Prostate gland (tissue), 2 donors: ENCODE measurements around the gene CST4. TPM values are rescaled to one million over a fixed set of nuclear protein-coding genes. Genes with fewer than 3 reads are reported as not detected.

Source experiments
- DNase-seq: peaks from one replicate; pipeline ENCODE4 v3.0.0-alpha.2; 2019; ENCODE audit warnings: low spot score
- H3K27ac ChIP-seq, 2 donors: fragments of 200-600 bp; sonication (generic); 2 replicates each; pipeline ENCODE4 v1.5.1; 2017 to 2019
- H3K27me3 ChIP-seq: fragments of 200-600 bp; sonication (generic); replicated peaks from 2 replicates; pipeline ENCODE4 v1.5.1; 2019; ENCODE audit not compliant: insufficient read depth
- H3K36me3 ChIP-seq, 2 donors: fragments of 200-600 bp; sonication (generic); 1 replicate in 1 of 2; 2 replicates in 1 of 2; pipeline versions ENCODE4 v1.5.1 to v1.8.1; 2017 to 2019
- H3K4me1 ChIP-seq: fragments of 200-600 bp; sonication (generic); replicated peaks from 2 replicates; pipeline ENCODE4 v1.5.1; 2019
- H3K4me3 ChIP-seq, 2 donors: fragments of 200-600 bp; sonication (generic); 2 replicates each; pipeline ENCODE4 v1.5.1; 2017 to 2019
- H3K9me3 ChIP-seq: fragments of 200-600 bp; sonication (generic); 2 replicates; pipeline ENCODE4 v1.5.1; 2017
- POLR2A ChIP-seq: fragments of 450-650 bp; IDR thresholded peaks from one replicate; pipeline ENCODE4 v1.6.1; 2016; ENCODE audit warnings: antibody characterized with exemption, mild to moderate bottlenecking
- POLR2AphosphoS5 ChIP-seq: sonication (generic); formaldehyde crosslinking; IDR thresholded peaks from one replicate; pipeline ENCODE4 v1.6.1; 2017; ENCODE audit warnings: antibody characterized with exemption
- WGBS: methylation state at CpG from one replicate; pipeline ENCODE4 v1.1.5; 2018; 5-methylcytosine and 5-hydroxymethylcytosine counted together
- intact Hi-C: fragments of 100-400 bp; cut with DNase I; formaldehyde crosslinking; loops from one replicate; pipeline ENCODE4 v1.14.2; 2022
- total RNA-seq, 2 donors: library from RNA; depleted of rRNA; stranded (reverse); fragments of >200 nt; gene quantifications; one replicate each; pipeline ENCODE4 v1.1.0, GENCODE V29; 2016
- TF ChIP-seq, protein P1 (sequence below), 4 experiments: fragments of 200-600 bp in 2 of 4; fragments of 450-650 bp in 2 of 4; sonication (generic) in 2 of 4; IDR thresholded peaks; 1 replicate in 3 of 4; 2 replicates in 1 of 4; pipeline ENCODE4 v1.5.1; 2016 to 2019; ENCODE audit warnings: antibody characterized with exemption in 4 of 4, mild to moderate bottlenecking in 2 of 4, moderate library complexity in 2 of 4

The CST4 gene
- total RNA-seq, 2 donors from 2014 or later, result 7.9 TPM; not detected in 1

GRCh38 chr20:23684261-23684660, 4.6 kb downstream of the CST4 start:
- 90% methylated on average over 6 of the region's 6 CpGs for WGBS
- intact Hi-C loops, result no loop called here
- no peak for DNase-seq

DNA sequence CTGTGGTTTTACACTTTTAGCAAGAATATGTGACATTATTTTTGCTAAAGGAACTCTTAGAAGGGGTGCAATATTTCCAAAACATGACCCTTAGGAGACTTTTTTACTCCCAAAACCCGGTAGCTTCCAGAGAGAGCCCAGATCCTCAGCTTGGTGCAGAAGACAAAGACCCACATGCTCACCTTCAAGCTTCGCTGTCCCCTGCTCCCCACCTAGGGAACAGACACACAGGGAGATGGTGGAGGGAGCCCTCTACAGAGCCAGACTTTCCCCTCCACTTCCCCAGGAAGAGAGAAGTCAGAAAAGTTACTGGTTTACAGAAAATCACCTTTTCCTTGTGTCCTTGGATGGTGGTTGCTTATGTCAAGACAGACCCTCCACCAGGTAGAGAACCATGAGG, 5.0 kb downstream of the CST4 start:
- Histone ChIP-seq H3K4me1 (no peaks in the 10 kb centered on the region), H3K36me3 (no peaks in the 10 kb centered on the region), H3K9me3 (no peaks in the 10 kb centered on the region), H3K4me3 (no peak overlapping the region), H3K27ac (no peak overlapping the region), H3K27me3 (no peaks in the 10 kb centered on the region)
- 93% methylated on average over 2 of the region's 2 CpGs for WGBS
- DNase-seq, result no peak
- intact Hi-C loops, result no loop called here
- TF ChIP-seq POLR2AphosphoS5 (no peak), POLR2A (no peak)
- TF ChIP-seq, protein P1, sequence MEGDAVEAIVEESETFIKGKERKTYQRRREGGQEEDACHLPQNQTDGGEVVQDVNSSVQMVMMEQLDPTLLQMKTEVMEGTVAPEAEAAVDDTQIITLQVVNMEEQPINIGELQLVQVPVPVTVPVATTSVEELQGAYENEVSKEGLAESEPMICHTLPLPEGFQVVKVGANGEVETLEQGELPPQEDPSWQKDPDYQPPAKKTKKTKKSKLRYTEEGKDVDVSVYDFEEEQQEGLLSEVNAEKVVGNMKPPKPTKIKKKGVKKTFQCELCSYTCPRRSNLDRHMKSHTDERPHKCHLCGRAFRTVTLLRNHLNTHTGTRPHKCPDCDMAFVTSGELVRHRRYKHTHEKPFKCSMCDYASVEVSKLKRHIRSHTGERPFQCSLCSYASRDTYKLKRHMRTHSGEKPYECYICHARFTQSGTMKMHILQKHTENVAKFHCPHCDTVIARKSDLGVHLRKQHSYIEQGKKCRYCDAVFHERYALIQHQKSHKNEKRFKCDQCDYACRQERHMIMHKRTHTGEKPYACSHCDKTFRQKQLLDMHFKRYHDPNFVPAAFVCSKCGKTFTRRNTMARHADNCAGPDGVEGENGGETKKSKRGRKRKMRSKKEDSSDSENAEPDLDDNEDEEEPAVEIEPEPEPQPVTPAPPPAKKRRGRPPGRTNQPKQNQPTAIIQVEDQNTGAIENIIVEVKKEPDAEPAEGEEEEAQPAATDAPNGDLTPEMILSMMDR (IDR thresholded peaks at IDR 0.05), result no peak

More at GRCh38 chr20:23684261-23684660, 4.6 kb downstream of the CST4 start:
- Histone ChIP-seq H3K36me3 (no peaks in the 10 kb centered on the region), H3K4me3 (no peak overlapping the region), H3K9me3 (no peaks in the 10 kb centered on the region), H3K27ac (no peak overlapping the region), H3K27me3 (no peaks in the 10 kb centered on the region), H3K4me1 (no peaks in the 10 kb centered on the region)
- TF ChIP-seq POLR2AphosphoS5, result no peak
- TF ChIP-seq POLR2A, result no peak
- TF ChIP-seq, protein P1 (IDR thresholded peaks at IDR 0.05), result no peak

DNA sequence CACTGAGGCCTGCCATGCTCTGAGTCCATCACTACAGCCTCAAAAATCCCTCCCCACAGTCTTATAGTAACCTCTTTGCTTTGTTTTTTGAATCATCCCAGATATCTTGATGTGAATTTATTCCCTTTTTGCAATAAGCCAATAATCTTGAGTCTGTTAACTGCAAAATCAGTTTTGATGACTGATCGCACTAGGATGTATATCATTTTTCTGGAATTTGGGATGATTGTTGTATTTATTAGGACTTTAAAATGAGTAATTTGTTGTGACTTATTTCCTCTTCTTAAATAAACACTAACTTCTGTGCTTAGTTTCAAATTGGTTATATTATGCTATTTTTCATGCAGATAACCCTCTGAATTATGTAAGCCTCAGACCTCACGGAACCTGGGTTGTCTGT, 5.6 kb downstream of the CST4 start:
- H3K9me3 ChIP-seq, result no peaks in the 10 kb centered on the region
- 96% methylated on average over 2 of the region's 2 CpGs for WGBS
- H3K36me3 ChIP-seq, result no peaks in the 10 kb centered on the region
- H3K4me3 ChIP-seq, result no peak overlapping the region
- intact Hi-C loops, result no loop called here
- no peaks in the 10 kb centered on the region for H3K4me1 ChIP-seq
- DNase-seq, result no peak
- H3K27me3 ChIP-seq, result no peaks in the 10 kb centered on the region
- no peak overlapping the region for H3K27ac ChIP-seq
- TF ChIP-seq, protein P1 (IDR thresholded peaks at IDR 0.05), result no peak
- TF ChIP-seq POLR2AphosphoS5 (no peak), POLR2A (no peak)

DNA sequence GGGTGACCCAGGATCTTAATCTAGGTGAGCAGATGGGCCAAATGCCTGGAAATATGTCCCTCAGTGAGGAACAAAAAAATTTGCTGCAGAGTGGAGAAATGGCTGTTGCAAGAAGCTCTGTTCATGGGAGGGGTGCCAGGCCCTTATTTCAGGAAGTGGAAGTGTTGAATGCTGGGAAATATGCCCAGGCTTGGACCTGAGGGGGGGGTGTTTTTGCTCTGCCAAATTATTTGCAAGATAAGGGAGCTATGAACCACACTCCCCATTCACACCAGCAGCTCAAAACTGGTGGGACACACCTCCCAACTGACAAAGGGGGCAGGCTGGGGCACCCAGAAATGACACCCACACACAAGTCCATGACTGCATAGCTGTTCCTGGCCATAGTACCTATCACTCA, 8.7 kb downstream of the CST4 start:
- Histone ChIP-seq H3K9me3 (no peaks in the 10 kb centered on the region), H3K36me3 (no peaks in the 10 kb centered on the region), H3K4me3 (no peak overlapping the region), H3K27me3 (no peaks in the 10 kb centered on the region), H3K27ac (no peak overlapping the region), H3K4me1 (no peaks in the 10 kb centered on the region)
- TF ChIP-seq POLR2A, result no peak
- no peak for DNase-seq
- intact Hi-C loops, result no loop called here

- H3K27ac ChIP-seq, result no peak overlapping the region
- TF ChIP-seq POLR2A (no peak), POLR2AphosphoS5 (no peak)
- TF ChIP-seq, protein P1 (IDR thresholded peaks at IDR 0.05), result no peak
- no peaks in the 10 kb centered on the region for H3K4me1 ChIP-seq
- H3K27me3 ChIP-seq, result no peaks in the 10 kb centered on the region
- WGBS, result 89% methylated on average over 7 of the region's 7 CpGs
- intact Hi-C loops, result no loop called here
- no peaks in the 10 kb centered on the region for H3K9me3 ChIP-seq
- H3K4me3 ChIP-seq, result no peak overlapping the region
- no peak for DNase-seq
- H3K36me3 ChIP-seq, result no peaks in the 10 kb centered on the region
Observed at GRCh38 chr20:23679133-23680092, 9.4 kb downstream of the CST4 start.
